K562 (cell line): ENCODE data around the gene DNAJB6. TPM values are rescaled to one million over a fixed set of nuclear protein-coding genes. Genes with fewer than 3 reads are reported as not detected.

ENCODE experiments used
- EP400 ChIP-seq: fragments of 450-650 bp; IDR thresholded peaks from 2 replicates; pipeline ENCODE4 v1.6.1; 2017; ENCODE audit warnings: antibody characterized with exemption, mild to moderate bottlenecking, moderate library complexity
- JUND ChIP-seq, 2 experiments: IDR thresholded peaks; 2 replicates in 1 of 2; 3 replicates in 1 of 2; pipeline ENCODE4 v1.6.1; 2011; ENCODE audit warnings: borderline replicate concordance in 2 of 2, low read depth in 2 of 2, low read length in 2 of 2, improper control_type of control experiment in 1 of 2, missing biosample characterization in 1 of 2, missing genetic modification characterization in 1 of 2, missing genetic modification reagents in 1 of 2
- KLF1 ChIP-seq: fragments of 450-650 bp; IDR thresholded peaks from 2 replicates; pipeline ENCODE4 v1.6.1; 2016; ENCODE audit warnings: missing genetic modification characterization, missing compliant biosample characterization
- NFRKB ChIP-seq: fragments of 450-650 bp; IDR thresholded peaks from 2 replicates; pipeline ENCODE4 v1.6.1; 2016; ENCODE audit warnings: low read depth
- NRF1 ChIP-seq, 2 experiments: fragments of 450-650 bp; IDR thresholded peaks in 1 of 2; conservative IDR thresholded peaks in 1 of 2; 2 replicates each; pipeline ENCODE4 v1.6.1; 2014; ENCODE audit warnings: mild to moderate bottlenecking in 2 of 2
- RB1 ChIP-seq: fragments of 450-650 bp; IDR thresholded peaks from 2 replicates; pipeline ENCODE4 v1.6.1; 2017; ENCODE audit warnings: low read depth, mild to moderate bottlenecking
- SPI1 ChIP-seq: IDR thresholded peaks from 2 replicates; pipeline ENCODE4 v1.6.1; 2011; ENCODE audit warnings: low read depth, low read length, control low read depth, borderline replicate concordance
- ZFX ChIP-seq: sonication (generic); formaldehyde crosslinking; IDR thresholded peaks from 2 replicates; pipeline ENCODE4 v1.8.0; 2022; ENCODE audit warnings: mild to moderate bottlenecking, missing genetic modification reagents, moderate library complexity
- polyA plus RNA-seq, 8 experiments: library from polyadenylated mRNA; depleted of rRNA in 4 of 8; stranded (reverse) in 5 of 8; unstranded in 3 of 8; fragments of >200 nt; fragmentation: Nextera tagmentation in 2 of 8; fragmentation: Illumina TruSeq in 1 of 8; extraction: Ambion mirVana in 2 of 8; extraction: Trizol in 1 of 8; gene quantifications; 2 replicates each; pipeline versions ENCODE4 v1.2.1 to v1.2.3, GENCODE V29; 2011 to 2014; ENCODE audit warnings: inconsistent platforms in 1 of 8, missing spikeins in 1 of 8
- total RNA-seq, 7 experiments: library from RNA; depleted of rRNA in 6 of 7; stranded (reverse); fragments of >200 nt in 6 of 7; fragmentation: Illumina TruSeq in 2 of 7; extraction: Trizol in 2 of 7; gene quantifications; 2 replicates each; pipeline versions ENCODE4 v1.2.1 to v1.2.3, GENCODE V29; 2011 to 2021; ENCODE audit warnings: low replicate concordance in 1 of 7
- TF ChIP-seq, protein P1 (sequence below), 2 experiments: fragments of 450-650 bp; IDR thresholded peaks; 2 replicates each; pipeline ENCODE4 v1.6.1; 2016
- TF ChIP-seq, protein P2 (sequence below), 2 experiments: fragments of 450-650 bp in 1 of 2; sonication (generic) in 1 of 2; formaldehyde crosslinking in 1 of 2; IDR thresholded peaks in 1 of 2; conservative IDR thresholded peaks in 1 of 2; 2 replicates each; pipeline versions ENCODE4 v1.6.1 to v1.8.1; 2016 to 2023; ENCODE audit warnings: mild to moderate bottlenecking in 2 of 2, moderate library complexity in 2 of 2, inconsistent platforms in 1 of 2, missing genetic modification reagents in 1 of 2
- TF ChIP-seq, protein P3 (sequence below): IDR thresholded peaks from 2 replicates; pipeline ENCODE4 v1.6.1; 2016; ENCODE audit warnings: missing genetic modification characterization, missing compliant biosample characterization
- TF ChIP-seq, protein P4 (sequence below): fragments of 450-650 bp; IDR thresholded peaks from 2 replicates; pipeline ENCODE4 v1.6.1; 2018; ENCODE audit not compliant: partially characterized antibody
- TF ChIP-seq, protein P5 (sequence below): fragments of 200-800 bp; sonication (Bioruptor generic); IDR thresholded peaks from 2 replicates; pipeline ENCODE4 v1.6.1; 2017; ENCODE audit warnings: missing genetic modification characterization, missing compliant biosample characterization

The DNAJB6 gene
- total and polyA plus RNA-seq, 9 of the 15 experiments (the other 6 are each of a cell fraction or from before 2014, with no cell fraction given), result 84.5 to 158 (median 135) TPM

DNA sequence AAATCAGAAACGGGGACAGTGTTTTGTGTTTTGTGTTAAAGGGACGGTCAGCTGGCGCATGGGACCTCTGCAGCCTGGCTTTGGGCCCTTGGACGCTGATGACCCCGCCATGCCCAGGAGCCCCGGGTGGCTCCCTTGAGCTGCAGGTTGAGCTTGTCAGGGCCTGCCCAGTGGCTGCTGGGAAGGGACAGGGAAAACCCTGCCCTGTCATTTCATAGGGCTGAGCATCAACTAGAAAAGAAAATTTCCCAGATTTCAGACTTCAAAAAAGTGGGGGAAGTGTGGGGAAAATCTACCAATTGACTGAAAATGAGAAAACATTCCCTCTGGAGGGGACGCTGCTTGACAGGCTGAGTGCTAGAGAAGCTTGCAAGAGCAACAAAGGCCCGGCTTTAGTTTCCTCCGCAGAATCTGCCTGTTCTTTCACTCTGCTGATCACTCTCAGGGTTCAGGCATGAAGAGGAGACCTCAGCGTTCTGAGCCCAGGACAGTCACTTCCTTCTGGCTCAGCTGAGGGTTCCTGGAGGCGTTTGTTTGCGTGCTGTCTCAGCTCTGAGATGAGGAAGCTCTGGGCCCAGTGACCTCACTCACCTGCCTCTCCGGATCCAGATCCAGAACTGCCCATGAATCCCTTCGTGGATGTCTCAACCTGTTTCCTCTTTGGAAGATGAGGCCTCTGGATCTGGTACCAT, 18.6 kb upstream of the DNAJB6 start (continued):
- TF ChIP-seq ZFX (CRISPR knock-in tag) (0 out of 2 replicates have a peak, but pooled peaks have one; percentile 25), EP400 (no peak), KLF1 (tag) (no peak), SPI1 (peak; percentile 66; the same call in 1 of the 2 replicates), JUND (IDR thresholded peaks at IDR 0.05; ENCODE audit: borderline replicate concordance, low read depth, low read length) (peak; percentile 49), JUND (tag; IDR thresholded peaks at IDR 0.05; ENCODE audit: borderline replicate concordance, low read depth, low read length) (no peak; the same call in 2 of the 3 replicates), RB1 (0 out of 2 replicates have a peak, but pooled peaks have one; percentile 4), NRF1 (conservative IDR thresholded peaks at IDR 0.05 in 1 of 2, IDR thresholded peaks at IDR 0.05 in 1 of 2) (0 out of 4 replicates have a peak, but pooled peaks of 1 of the 2 experiments have one; percentile 11), NFRKB (0 out of 2 replicates have a peak, but pooled peaks have one; percentile 20)
- TF ChIP-seq, protein P1, sequence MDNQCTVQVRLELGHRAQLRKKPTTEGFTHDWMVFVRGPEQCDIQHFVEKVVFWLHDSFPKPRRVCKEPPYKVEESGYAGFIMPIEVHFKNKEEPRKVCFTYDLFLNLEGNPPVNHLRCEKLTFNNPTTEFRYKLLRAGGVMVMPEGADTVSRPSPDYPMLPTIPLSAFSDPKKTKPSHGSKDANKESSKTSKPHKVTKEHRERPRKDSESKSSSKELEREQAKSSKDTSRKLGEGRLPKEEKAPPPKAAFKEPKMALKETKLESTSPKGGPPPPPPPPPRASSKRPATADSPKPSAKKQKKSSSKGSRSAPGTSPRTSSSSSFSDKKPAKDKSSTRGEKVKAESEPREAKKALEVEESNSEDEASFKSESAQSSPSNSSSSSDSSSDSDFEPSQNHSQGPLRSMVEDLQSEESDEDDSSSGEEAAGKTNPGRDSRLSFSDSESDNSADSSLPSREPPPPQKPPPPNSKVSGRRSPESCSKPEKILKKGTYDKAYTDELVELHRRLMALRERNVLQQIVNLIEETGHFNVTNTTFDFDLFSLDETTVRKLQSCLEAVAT (IDR thresholded peaks at IDR 0.05), result no peak
- TF ChIP-seq, protein P2, sequence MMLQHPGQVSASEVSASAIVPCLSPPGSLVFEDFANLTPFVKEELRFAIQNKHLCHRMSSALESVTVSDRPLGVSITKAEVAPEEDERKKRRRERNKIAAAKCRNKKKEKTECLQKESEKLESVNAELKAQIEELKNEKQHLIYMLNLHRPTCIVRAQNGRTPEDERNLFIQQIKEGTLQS (IDR thresholded peaks at IDR 0.05), result peak; percentile 27; the same call in 1 of the 2 replicates
- TF ChIP-seq, protein P2 (CRISPR knock-in tag; conservative IDR thresholded peaks at IDR 0.05), result no peak
- TF ChIP-seq, protein P3, sequence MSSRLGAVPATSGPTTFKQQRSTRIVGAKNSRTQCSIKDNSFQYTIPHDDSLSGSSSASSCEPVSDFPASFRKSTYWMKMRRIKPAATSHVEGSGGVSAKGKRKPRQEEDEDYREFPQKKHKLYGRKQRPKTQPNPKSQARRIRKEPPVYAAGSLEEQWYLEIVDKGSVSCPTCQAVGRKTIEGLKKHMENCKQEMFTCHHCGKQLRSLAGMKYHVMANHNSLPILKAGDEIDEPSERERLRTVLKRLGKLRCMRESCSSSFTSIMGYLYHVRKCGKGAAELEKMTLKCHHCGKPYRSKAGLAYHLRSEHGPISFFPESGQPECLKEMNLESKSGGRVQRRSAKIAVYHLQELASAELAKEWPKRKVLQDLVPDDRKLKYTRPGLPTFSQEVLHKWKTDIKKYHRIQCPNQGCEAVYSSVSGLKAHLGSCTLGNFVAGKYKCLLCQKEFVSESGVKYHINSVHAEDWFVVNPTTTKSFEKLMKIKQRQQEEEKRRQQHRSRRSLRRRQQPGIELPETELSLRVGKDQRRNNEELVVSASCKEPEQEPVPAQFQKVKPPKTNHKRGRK, result no peak
- TF ChIP-seq, protein P4, sequence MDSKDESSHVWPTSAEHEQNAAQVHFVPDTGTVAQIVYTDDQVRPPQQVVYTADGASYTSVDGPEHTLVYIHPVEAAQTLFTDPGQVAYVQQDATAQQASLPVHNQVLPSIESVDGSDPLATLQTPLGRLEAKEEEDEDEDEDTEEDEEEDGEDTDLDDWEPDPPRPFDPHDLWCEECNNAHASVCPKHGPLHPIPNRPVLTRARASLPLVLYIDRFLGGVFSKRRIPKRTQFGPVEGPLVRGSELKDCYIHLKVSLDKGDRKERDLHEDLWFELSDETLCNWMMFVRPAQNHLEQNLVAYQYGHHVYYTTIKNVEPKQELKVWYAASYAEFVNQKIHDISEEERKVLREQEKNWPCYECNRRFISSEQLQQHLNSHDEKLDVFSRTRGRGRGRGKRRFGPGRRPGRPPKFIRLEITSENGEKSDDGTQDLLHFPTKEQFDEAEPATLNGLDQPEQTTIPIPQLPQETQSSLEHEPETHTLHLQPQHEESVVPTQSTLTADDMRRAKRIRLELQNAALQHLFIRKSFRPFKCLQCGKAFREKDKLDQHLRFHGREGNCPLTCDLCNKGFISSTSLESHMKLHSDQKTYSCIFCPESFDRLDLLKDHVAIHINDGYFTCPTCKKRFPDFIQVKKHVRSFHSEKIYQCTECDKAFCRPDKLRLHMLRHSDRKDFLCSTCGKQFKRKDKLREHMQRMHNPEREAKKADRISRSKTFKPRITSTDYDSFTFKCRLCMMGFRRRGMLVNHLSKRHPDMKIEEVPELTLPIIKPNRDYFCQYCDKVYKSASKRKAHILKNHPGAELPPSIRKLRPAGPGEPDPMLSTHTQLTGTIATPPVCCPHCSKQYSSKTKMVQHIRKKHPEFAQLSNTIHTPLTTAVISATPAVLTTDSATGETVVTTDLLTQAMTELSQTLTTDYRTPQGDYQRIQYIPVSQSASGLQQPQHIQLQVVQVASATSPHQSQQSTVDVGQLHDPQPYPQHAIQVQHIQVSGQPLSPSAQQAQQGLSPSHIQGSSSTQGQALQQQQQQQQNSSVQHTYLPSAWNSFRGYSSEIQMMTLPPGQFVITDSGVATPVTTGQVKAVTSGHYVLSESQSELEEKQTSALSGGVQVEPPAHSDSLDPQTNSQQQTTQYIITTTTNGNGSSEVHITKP, result no peak
- TF ChIP-seq, protein P5, sequence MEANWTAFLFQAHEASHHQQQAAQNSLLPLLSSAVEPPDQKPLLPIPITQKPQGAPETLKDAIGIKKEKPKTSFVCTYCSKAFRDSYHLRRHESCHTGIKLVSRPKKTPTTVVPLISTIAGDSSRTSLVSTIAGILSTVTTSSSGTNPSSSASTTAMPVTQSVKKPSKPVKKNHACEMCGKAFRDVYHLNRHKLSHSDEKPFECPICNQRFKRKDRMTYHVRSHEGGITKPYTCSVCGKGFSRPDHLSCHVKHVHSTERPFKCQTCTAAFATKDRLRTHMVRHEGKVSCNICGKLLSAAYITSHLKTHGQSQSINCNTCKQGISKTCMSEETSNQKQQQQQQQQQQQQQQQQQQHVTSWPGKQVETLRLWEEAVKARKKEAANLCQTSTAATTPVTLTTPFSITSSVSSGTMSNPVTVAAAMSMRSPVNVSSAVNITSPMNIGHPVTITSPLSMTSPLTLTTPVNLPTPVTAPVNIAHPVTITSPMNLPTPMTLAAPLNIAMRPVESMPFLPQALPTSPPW (CRISPR knock-in tag), result no peak
